Epidermal melanocyte (primary cell): Measurements from ENCODE around the gene RGS10.
A peak's percentile ranks its signal among the peaks of the same experiment; 100 is the strongest.

Experiments used
- DNase-seq: peaks from one replicate; pipeline ENCODE4 v3.0.0; 2011; ENCODE audit warnings: low spot score; ENCODE audit not compliant: insufficient read length

RGS10 gene

GRCh38 chr10:119518176-119518575, 24.3 kb downstream of the RGS10 start:
- DNase-seq, result no peak

GRCh38 chr10:119517235-119518141, 25.0 kb downstream of the RGS10 start:
- no peak for DNase-seq

GRCh38 chr10:119516381-119517234, 25.9 kb downstream of the RGS10 start:
- DNase-seq, result no peak

GRCh38 chr10:119515511-119516045, 26.9 kb downstream of the RGS10 start:
- DNase-seq, result no peak

GRCh38 chr10:119514819-119515218, 27.7 kb downstream of the RGS10 start:
- no peak for DNase-seq

GRCh38 chr10:119511828-119512515, 30.5 kb downstream of the RGS10 start:
- no peak for DNase-seq

GRCh38 chr10:119509909-119510451, 32.5 kb downstream of the RGS10 start:
- peak; percentile 64 for DNase-seq

GRCh38 chr10:119507115-119507514, 35.4 kb downstream of the RGS10 start:
- no peak for DNase-seq

GRCh38 chr10:119505588-119506315, 36.8 kb downstream of the RGS10 start:
- no peak for DNase-seq

GRCh38 chr10:119505131-119505551, 37.4 kb downstream of the RGS10 start:
- DNase-seq, result no peak

- no peak for DNase-seq
These were observed 37.9 kb downstream of the RGS10 start for GRCh38 chr10:119504651-119505050.

GRCh38 chr10:119503821-119504220, 38.7 kb downstream of the RGS10 start:
- no peak for DNase-seq

- no peak for DNase-seq
These were observed 39.8 kb downstream of the RGS10 start for GRCh38 chr10:119502618-119503155.

GRCh38 chr10:119502209-119502608, 40.3 kb downstream of the RGS10 start:
- no peak for DNase-seq

GRCh38 chr10:119501690-119502089, 40.8 kb downstream of the RGS10 start:
- DNase-seq, result no peak

GRCh38 chr10:119500821-119501220, 41.7 kb downstream of the RGS10 start:
- no peak for DNase-seq

- DNase-seq, result peak; percentile 32
These were observed 42.3 kb downstream of the RGS10 start for GRCh38 chr10:119500123-119500795.

GRCh38 chr10:119499677-119500002, 42.9 kb downstream of the RGS10 start:
- DNase-seq, result no peak

GRCh38 chr10:119498889-119499676, 43.4 kb downstream of the RGS10 start:
- DNase-seq, result no peak
